HEK293 (cell line): ENCODE measurements around the gene VOPP1.

Experiments
- CTCF ChIA-PET: fragments of 350-600 bp; formaldehyde crosslinking; extraction: SDS; loops from one replicate; lab custom pipeline; 2021; ENCODE audit warnings: antibody characterized with exemption; lab: Yijun Ruan, JAX
- POLR2A ChIA-PET: fragments of 300-600 bp; formaldehyde crosslinking; extraction: SDS; loops from one replicate; lab custom pipeline; 2020; ENCODE audit warnings: antibody characterized with exemption, inconsistent platforms; lab: Yijun Ruan, JAX
- H3K27ac ChIP-seq: fragments of 200-500 bp; sonication (Bioruptor generic); 2 replicates; pipeline ENCODE4 v1.5.1; 2014; ENCODE audit warnings: low read depth, low read length, control low read depth, inconsistent platforms; ENCODE audit errors: extremely low read depth
- H3K36me3 ChIP-seq, 2 experiments: fragments of 200-500 bp in 1 of 2; sonication (Bioruptor generic) in 1 of 2; 1 replicate in 1 of 2; 2 replicates in 1 of 2; pipeline ENCODE4 v1.5.1; 2014 to 2017; ENCODE audit warnings: inconsistent platforms in 2 of 2, low read length in 2 of 2; ENCODE audit not compliant: control insufficient read depth in 2 of 2, insufficient read depth in 1 of 2
- H3K4me1 ChIP-seq: fragments of 200-500 bp; sonication (Bioruptor generic); 2 replicates; pipeline ENCODE4 v1.5.1; 2014; ENCODE audit warnings: mild to moderate bottlenecking, low read length, inconsistent platforms; ENCODE audit not compliant: control insufficient read depth, insufficient read depth
- H3K4me3 ChIP-seq: 2 replicates; pipeline ENCODE4 v1.5.1; 2011; ENCODE audit warnings: low read depth, mild to moderate bottlenecking, control low read depth, low read length, moderate library complexity
- H3K9me3 ChIP-seq: fragments of 200-500 bp; sonication (Bioruptor generic); 2 replicates; pipeline ENCODE4 v1.5.1; 2014; ENCODE audit warnings: low read depth, low read length, inconsistent platforms; ENCODE audit not compliant: control insufficient read depth, insufficient read depth
- GLI2 ChIP-seq: fragments of 450-650 bp; formaldehyde crosslinking; IDR thresholded peaks from 2 replicates; pipeline ENCODE4; 2017; ENCODE audit warnings: missing biosample characterization, missing genetic modification characterization, low read depth, borderline replicate concordance
- GLIS1 ChIP-seq: fragments of 450-650 bp; formaldehyde crosslinking; IDR thresholded peaks from 2 replicates; pipeline ENCODE4 v1.5.1; 2016; ENCODE audit warnings: missing biosample characterization, missing genetic modification characterization
- HOXC10 ChIP-seq: sonication (generic); formaldehyde crosslinking; IDR thresholded peaks from 2 replicates; pipeline ENCODE4 v1.8.1; 2023; ENCODE audit warnings: mild to moderate bottlenecking, missing genetic modification reagents
- KLF16 ChIP-seq: fragments of 450-650 bp; formaldehyde crosslinking; IDR thresholded peaks from 2 replicates; pipeline ENCODE4 v1.5.1; 2017; ENCODE audit warnings: missing biosample characterization, missing genetic modification characterization
- ZNF114 ChIP-seq: fragments of 450-650 bp; formaldehyde crosslinking; IDR thresholded peaks from 2 replicates; pipeline ENCODE4 v1.5.0; 2017; ENCODE audit warnings: missing biosample characterization, missing genetic modification characterization
- ZNF140 ChIP-seq: fragments of 450-650 bp; formaldehyde crosslinking; IDR thresholded peaks from 2 replicates; pipeline ENCODE4 v1.5.1; 2016; ENCODE audit warnings: missing biosample characterization, missing genetic modification characterization
- ZNF175 ChIP-seq: fragments of 450-650 bp; formaldehyde crosslinking; IDR thresholded peaks from 2 replicates; pipeline ENCODE4 v1.5.1; 2016; ENCODE audit warnings: missing biosample characterization, missing genetic modification characterization
- ZNF202 ChIP-seq: fragments of 450-650 bp; formaldehyde crosslinking; IDR thresholded peaks from 2 replicates; pipeline ENCODE4 v1.5.1; 2016; ENCODE audit warnings: missing biosample characterization, missing genetic modification characterization, borderline replicate concordance
- ZNF221 ChIP-seq: fragments of 450-650 bp; formaldehyde crosslinking; IDR thresholded peaks from 2 replicates; pipeline ENCODE4 v1.5.1; 2017; ENCODE audit warnings: missing biosample characterization, missing genetic modification characterization, borderline replicate concordance
- ZNF280D ChIP-seq: fragments of 450-650 bp; formaldehyde crosslinking; IDR thresholded peaks from 2 replicates; pipeline ENCODE4 v1.5.1; 2016; ENCODE audit warnings: missing biosample characterization, missing genetic modification characterization
- ZNF394 ChIP-seq: fragments of 450-650 bp; formaldehyde crosslinking; IDR thresholded peaks from 2 replicates; pipeline ENCODE4 v1.5.1; 2016; ENCODE audit warnings: missing biosample characterization, missing genetic modification characterization, mild to moderate bottlenecking, moderate library complexity, borderline replicate concordance
- ZNF426 ChIP-seq: fragments of 450-650 bp; formaldehyde crosslinking; IDR thresholded peaks from 2 replicates; pipeline ENCODE4 v1.5.1; 2017; ENCODE audit warnings: missing biosample characterization, missing genetic modification characterization, mild to moderate bottlenecking, inconsistent platforms, moderate library complexity
- ZNF473 ChIP-seq: fragments of 450-650 bp; formaldehyde crosslinking; IDR thresholded peaks from 2 replicates; pipeline ENCODE4 v1.5.1; 2017; ENCODE audit warnings: missing biosample characterization, missing genetic modification characterization
- ZNF48 ChIP-seq: fragments of 450-650 bp; formaldehyde crosslinking; IDR thresholded peaks from 2 replicates; pipeline ENCODE4 v1.5.1; 2016; ENCODE audit warnings: missing biosample characterization, missing genetic modification characterization
- ZNF488 ChIP-seq: fragments of 450-650 bp; formaldehyde crosslinking; IDR thresholded peaks from 2 replicates; pipeline ENCODE4 v1.5.1; 2016; ENCODE audit warnings: missing biosample characterization, missing genetic modification characterization
- ZNF510 ChIP-seq: fragments of 450-650 bp; formaldehyde crosslinking; IDR thresholded peaks from 2 replicates; pipeline ENCODE4 v1.5.1; 2018; ENCODE audit warnings: mild to moderate bottlenecking, missing genetic modification characterization, missing biosample characterization; ENCODE audit not compliant: insufficient replicate concordance
- ZNF654 ChIP-seq: fragments of 450-650 bp; formaldehyde crosslinking; IDR thresholded peaks from 2 replicates; pipeline ENCODE4 v1.5.1; 2016; ENCODE audit warnings: low read depth, missing biosample characterization, missing genetic modification characterization
- ZNF658 ChIP-seq: fragments of 450-650 bp; formaldehyde crosslinking; IDR thresholded peaks from 2 replicates; pipeline ENCODE4; 2016; ENCODE audit warnings: missing biosample characterization, missing genetic modification characterization
- ZNF692 ChIP-seq: fragments of 450-650 bp; formaldehyde crosslinking; IDR thresholded peaks from 2 replicates; pipeline ENCODE4 v1.5.1; 2016; ENCODE audit warnings: missing biosample characterization, missing genetic modification characterization
- ZNF704 ChIP-seq: fragments of 450-650 bp; formaldehyde crosslinking; IDR thresholded peaks from 2 replicates; pipeline ENCODE4 v1.5.1; 2016; ENCODE audit warnings: missing biosample characterization, missing genetic modification characterization
- ZNF830 ChIP-seq: fragments of 450-650 bp; IDR thresholded peaks from 2 replicates; pipeline ENCODE4 v1.5.0; 2018; ENCODE audit warnings: missing biosample characterization, missing genetic modification characterization, low read depth, mild to moderate bottlenecking, moderate library complexity
- ZSCAN23 ChIP-seq: fragments of 450-650 bp; formaldehyde crosslinking; IDR thresholded peaks from 2 replicates; pipeline ENCODE4 v1.5.1; 2016; ENCODE audit warnings: missing biosample characterization, missing genetic modification characterization
- ZSCAN30 ChIP-seq: fragments of 450-650 bp; IDR thresholded peaks from 2 replicates; pipeline ENCODE4 v1.5.1; 2018; ENCODE audit warnings: missing biosample characterization, mild to moderate bottlenecking, missing genetic modification characterization, moderate library complexity

VOPP1 gene

GRCh38 chr7:55470261-55470660 lies 102.0 kb downstream of the VOPP1 start:
- H3K4me1 ChIP-seq: no peaks in the 10 kb centered on the region
- no peaks in the 10 kb centered on the region for H3K9me3 ChIP-seq
- no peak for TF ChIP-seq ZNF704 (tag by site-specific recombination)
- TF ChIP-seq ZNF221 (tag by site-specific recombination): no peak
- TF ChIP-seq ZNF394 (tag by site-specific recombination): no peak
- no peak for TF ChIP-seq ZNF473 (tag by site-specific recombination)
- no peak for TF ChIP-seq HOXC10
- TF ChIP-seq ZNF426 (tag by site-specific recombination): no peak
- no peak for TF ChIP-seq ZNF114 (tag by site-specific recombination)
- TF ChIP-seq ZNF140 (tag by site-specific recombination): no peak
- TF ChIP-seq KLF16 (tag by site-specific recombination): no peak
- H3K36me3 ChIP-seq: no peaks in the 10 kb centered on the region
- H3K27ac ChIP-seq: no peak overlapping the region
- ChIA-PET CTCF (no interaction called here), POLR2A (no interaction called here)
- H3K4me3 ChIP-seq: no peak overlapping the region

- Histone ChIP-seq H3K9me3 (no peaks in the 10 kb centered on the region), H3K4me3 (no peak overlapping the region), H3K4me1 (no peaks in the 10 kb centered on the region), H3K36me3 (no peaks in the 10 kb centered on the region), H3K27ac (no peak overlapping the region)
- CTCF ChIA-PET: no interaction called here
- POLR2A ChIA-PET: no interaction called here
- TF ChIP-seq ZNF510 (no peak), GLI2 (tag by site-specific recombination) (no peak), ZNF654 (no peak), ZNF692 (tag by site-specific recombination) (no peak), ZNF488 (no peak), ZNF48 (no peak), ZSCAN30 (tag by site-specific recombination) (no peak), ZNF830 (tag by site-specific recombination) (no peak), ZNF175 (tag by site-specific recombination) (no peak)
Observed at GRCh38 chr7:55469721-55470120, 102.6 kb downstream of the VOPP1 start.

GRCh38 chr7:55469271-55469681 lies 103.0 kb downstream of the VOPP1 start:
- Histone ChIP-seq H3K36me3 (no peaks in the 10 kb centered on the region), H3K4me1 (no peaks in the 10 kb centered on the region), H3K27ac (no peak overlapping the region), H3K9me3 (no peaks in the 10 kb centered on the region), H3K4me3 (no peak overlapping the region)
- CTCF ChIA-PET: interaction anchor here (1.0 to 1.9 kb wide), 2 partner anchors 10 to 17 kb away, joined by 4 to 6 read pairs; no protein-coding TSS in a partner anchor
- POLR2A ChIA-PET: no interaction called here
- TF ChIP-seq ZNF658 (tag by site-specific recombination) (no peak), ZNF280D (tag by site-specific recombination) (no peak), ZNF202 (tag by site-specific recombination) (no peak), ZSCAN23 (tag by site-specific recombination) (no peak), GLIS1 (tag by site-specific recombination) (no peak)
